ENCODE results near the gene ZNF619. TPM values are rescaled to one million over a fixed set of nuclear protein-coding genes. Genes with fewer than 3 reads are reported as not detected.

The ZNF619 gene
- total and polyA plus RNA-seq, 2 of the 13 experiments (the other 11 are each of a cell fraction or from before 2014, with no cell fraction given): 0.83 to 5.2 TPM

GRCh38 chr3:40505599-40506462 lies 28.9 kb downstream of the ZNF619 start, which contains the start of gene ZNF620 (continued):
- no peak for TF ChIP-seq E2F5 (CRISPR knock-in tag; conservative IDR thresholded peaks at IDR 0.05)
- peak; percentile 37; the same call in 1 of the 2 replicates for TF ChIP-seq ZFP90 (CRISPR knock-in tag; IDR thresholded peaks at IDR 0.05; ENCODE audit: borderline replicate concordance)
- peak; percentile 55 for TF ChIP-seq HOMEZ (CRISPR knock-in tag; IDR thresholded peaks at IDR 0.05; ENCODE audit: low read depth)
- TF ChIP-seq NONO (IDR thresholded peaks at IDR 0.05): no peak
- TF ChIP-seq NONO (CRISPR knock-in tag; conservative IDR thresholded peaks at IDR 0.05): peak; percentile 70
- no peak for TF ChIP-seq SYNCRIP (IDR thresholded peaks at IDR 0.05; ENCODE audit: insufficient read depth, low read depth, low read length)
- TF ChIP-seq CEBPZ (IDR thresholded peaks at IDR 0.05; ENCODE audit: low read length): no peak
- TF ChIP-seq ZNF431 (CRISPR knock-in tag; IDR thresholded peaks at IDR 0.05; ENCODE audit: borderline replicate concordance, low read depth): 0 out of 2 replicates have a peak, but pooled peaks have one; percentile 63
- no peak for TF ChIP-seq ZNF740 (CRISPR knock-in tag; IDR thresholded peaks at IDR 0.05)
- TF ChIP-seq SPEN (CRISPR knock-in tag; IDR thresholded peaks at IDR 0.05; ENCODE audit: low read depth): peak; percentile 97
- no peak for TF ChIP-seq SP1 (IDR thresholded peaks at IDR 0.05)
- 0 out of 2 replicates have a peak, but pooled peaks have one; percentile 21 for TF ChIP-seq SP1 (CRISPR knock-in tag; IDR thresholded peaks at IDR 0.05)
- peak; percentile 74 for TF ChIP-seq ASH2L (IDR thresholded peaks at IDR 0.05; ENCODE audit: insufficient read length, low read depth, low read length)
- TF ChIP-seq ZNF619 (CRISPR knock-in tag; IDR thresholded peaks at IDR 0.05): peak; percentile 50; the same call in 1 of the 2 replicates
- peak; percentile 74 to 78 for TF ChIP-seq POLR2A (IDR thresholded peaks at IDR 0.05; ENCODE audit: insufficient read depth in 1 of 2, low read depth in 2 of 2, low read length in 2 of 2)
- no peak for TF ChIP-seq ATAD3A (CRISPR knock-in tag; IDR thresholded peaks at IDR 0.05)
- TF ChIP-seq ELF1 (CRISPR knock-in tag; IDR thresholded peaks at IDR 0.05): peak; percentile 80
- peak; percentile 30; the same call in 1 of the 2 replicates for TF ChIP-seq CSRNP1 (CRISPR knock-in tag; IDR thresholded peaks at IDR 0.05)
- no peak; the same call in 1 of the 2 replicates for TF ChIP-seq ZNF124 (CRISPR knock-in tag; IDR thresholded peaks at IDR 0.05)
- peak; percentile 46; the same call in 1 of the 2 replicates for TF ChIP-seq ZNF792 (CRISPR knock-in tag; IDR thresholded peaks at IDR 0.05)

All from HepG2 (cell line).